Measurements from ENCODE around the gene MSI2. TPM values are rescaled to one million over a fixed set of nuclear protein-coding genes. Genes with fewer than 3 reads are reported as not detected.

MSI2 gene
- total RNA-seq, 1 donor from 2014 or later: 140 TPM

GRCh38 chr17:57600074-57600473 lies 343.8 kb downstream of the MSI2 start:
- no peak for TF ChIP-seq CTCF (conservative IDR thresholded peaks at IDR 0.05)

DNA sequence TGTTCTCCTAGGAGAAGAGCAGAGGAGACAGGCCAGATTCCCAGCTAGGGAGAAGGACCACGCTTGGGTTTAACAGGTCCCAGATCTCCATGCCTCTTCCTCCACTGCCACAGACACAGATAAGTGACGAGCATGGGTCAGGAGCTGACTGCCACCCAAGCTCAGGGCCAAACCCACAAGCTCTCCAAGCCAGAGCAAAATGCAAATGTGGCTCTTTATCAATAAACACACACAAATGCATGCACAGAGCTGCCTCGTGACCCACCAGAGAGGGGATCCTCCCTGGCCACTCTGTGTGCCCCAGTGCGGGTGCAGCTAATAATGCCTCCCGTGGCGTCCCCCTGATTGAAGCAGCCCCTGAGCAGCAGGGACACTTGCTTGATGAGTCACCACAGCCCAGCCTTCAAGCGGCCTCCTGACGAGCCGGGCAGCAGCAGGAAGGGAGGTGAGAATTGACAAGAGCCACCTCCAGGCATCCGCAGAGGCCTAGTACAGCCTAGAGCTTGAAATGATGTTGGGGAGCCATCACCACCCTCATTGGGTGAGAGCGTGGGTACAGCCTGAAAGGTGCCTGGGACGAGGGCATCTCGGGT lies 344.9 kb downstream of the MSI2 start:
- H3K4me1 Mint-ChIP-seq: peaks cover 45% of the 10 kb centered on the region
- no peak overlapping the region for H3K27ac Mint-ChIP-seq (ENCODE audit: unreplicated experiment)
- H3K36me3 Mint-ChIP-seq (ENCODE audit: low read depth): peaks cover 2% of the 10 kb centered on the region
- no peak for DNase-seq (ENCODE audit: low read depth, low spot score)
- H3K4me3 Mint-ChIP-seq: no peak overlapping the region
- no peak for TF ChIP-seq CTCF (conservative IDR thresholded peaks at IDR 0.05)
- H3K9me3 Mint-ChIP-seq: no peaks in the 10 kb centered on the region
- H3K27me3 Mint-ChIP-seq (ENCODE audit: low read depth): no peaks in the 10 kb centered on the region

More at GRCh38 chr17:57600074-57600473, 343.8 kb downstream of the MSI2 start:
- no peaks in the 10 kb centered on the region for H3K27me3 Mint-ChIP-seq (ENCODE audit: low read depth)
- no peak for DNase-seq (ENCODE audit: low read depth, low spot score)
- peaks cover 40% of the 10 kb centered on the region for H3K4me1 Mint-ChIP-seq
- H3K36me3 Mint-ChIP-seq (ENCODE audit: low read depth): peaks cover 5% of the 10 kb centered on the region
- H3K9me3 Mint-ChIP-seq: peaks cover 2% of the 10 kb centered on the region
- H3K4me3 Mint-ChIP-seq: no peak overlapping the region
- no peak overlapping the region for H3K27ac Mint-ChIP-seq (ENCODE audit: unreplicated experiment)

GRCh38 chr17:57602896-57603295 lies 346.6 kb downstream of the MSI2 start:
- no peak for TF ChIP-seq CTCF (conservative IDR thresholded peaks at IDR 0.05)
- Mint-ChIP-seq H3K4me1 (peaks cover 33% of the 10 kb centered on the region), H3K9me3 (no peaks in the 10 kb centered on the region), H3K36me3 (ENCODE audit: low read depth) (peaks cover under 1% of the 10 kb centered on the region), H3K27ac (ENCODE audit: unreplicated experiment) (no peak overlapping the region), H3K27me3 (ENCODE audit: low read depth) (no peaks in the 10 kb centered on the region), H3K4me3 (no peak overlapping the region)
- DNase-seq (ENCODE audit: low read depth, low spot score): no peak

DNA sequence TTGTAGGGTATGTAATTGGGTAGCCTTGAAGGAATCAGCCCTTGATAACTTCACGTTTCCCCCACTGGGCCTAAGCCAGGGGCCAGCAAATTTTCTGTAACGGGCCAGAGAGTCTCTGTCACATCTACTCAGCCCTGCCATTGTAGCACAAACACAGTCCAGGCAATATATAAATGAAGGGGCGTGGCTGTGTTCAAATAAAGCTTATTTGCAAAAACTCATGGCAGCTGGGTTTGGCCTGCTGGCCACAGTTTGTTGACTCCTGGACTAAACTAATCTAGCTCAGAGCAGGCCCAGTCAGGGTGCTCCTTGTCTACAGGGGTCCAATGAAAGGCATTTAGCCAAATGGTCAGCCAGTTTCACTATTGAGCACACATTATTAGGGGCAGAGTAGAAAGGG lies 347.2 kb downstream of the MSI2 start:
- H3K4me1 Mint-ChIP-seq: peaks cover 32% of the 10 kb centered on the region
- no peak overlapping the region for H3K4me3 Mint-ChIP-seq
- H3K36me3 Mint-ChIP-seq (ENCODE audit: low read depth): no peaks in the 10 kb centered on the region
- TF ChIP-seq CTCF (conservative IDR thresholded peaks at IDR 0.05): no peak
- peak overlapping the region; percentile 43 for H3K27ac Mint-ChIP-seq (ENCODE audit: unreplicated experiment)
- no peaks in the 10 kb centered on the region for H3K9me3 Mint-ChIP-seq
- DNase-seq (ENCODE audit: low read depth, low spot score): no peak
- no peaks in the 10 kb centered on the region for H3K27me3 Mint-ChIP-seq (ENCODE audit: low read depth)

- Mint-ChIP-seq H3K4me3 (no peak overlapping the region), H3K36me3 (ENCODE audit: low read depth) (no peaks in the 10 kb centered on the region), H3K4me1 (peaks cover 37% of the 10 kb centered on the region), H3K9me3 (no peaks in the 10 kb centered on the region), H3K27me3 (ENCODE audit: low read depth) (no peaks in the 10 kb centered on the region), H3K27ac (ENCODE audit: unreplicated experiment) (peak overlapping the region; percentile 2)
- TF ChIP-seq CTCF (conservative IDR thresholded peaks at IDR 0.05): no peak
- DNase-seq (ENCODE audit: low read depth, low spot score): no peak
Measured at GRCh38 chr17:57603978-57604377, 347.7 kb downstream of the MSI2 start.

Measured in neural crest cell (in vitro differentiated cells).